Breast epithelium (tissue), 4 donors: Measurements from ENCODE around the gene RNF113B. TPM values are rescaled to one million over a fixed set of nuclear protein-coding genes. Genes with fewer than 3 reads are reported as not detected.

Experiments used
- DNase-seq, 2 donors: peaks; one replicate each; pipeline ENCODE4 v3.0.0-alpha.2; 2019; ENCODE audit warnings: low spot score in 2 of 2
- H3K27ac ChIP-seq, 2 donors: fragments of 200-600 bp; sonication (generic) in 1 of 2; one replicate each; pipeline ENCODE4 v1.5.1; 2016 to 2019; ENCODE audit warnings: mild to moderate bottlenecking in 1 of 2
- H3K27me3 ChIP-seq, 2 donors: fragments of 200-600 bp; sonication (generic) in 1 of 2; one replicate each; pipeline versions ENCODE4 v1.5.1 to v1.6.0; 2017 to 2019; ENCODE audit warnings: control low read depth in 1 of 2, mild to moderate bottlenecking in 1 of 2
- H3K36me3 ChIP-seq: fragments of 200-600 bp; one replicate; pipeline ENCODE4 v1.5.1; 2019
- H3K4me1 ChIP-seq, 2 donors: fragments of 200-600 bp; sonication (generic); one replicate each; pipeline ENCODE4 v1.5.1; 2016 to 2019; ENCODE audit warnings: control low read depth in 1 of 2
- H3K4me3 ChIP-seq, 3 donors: fragments of 200-600 bp; sonication (generic); 1 replicate in 2 of 3; 2 replicates in 1 of 3; pipeline ENCODE4 v1.5.1; 2016 to 2019; ENCODE audit warnings: mild to moderate bottlenecking in 3 of 3, moderate library complexity in 2 of 3
- H3K9me3 ChIP-seq, 2 donors: fragments of 200-600 bp; sonication (generic) in 1 of 2; one replicate each; pipeline ENCODE4 v1.5.1; 2016 to 2019; ENCODE audit warnings: control low read depth in 1 of 2
- POLR2A ChIP-seq: fragments of 450-650 bp; IDR thresholded peaks from one replicate; pipeline ENCODE4 v1.6.1; 2016; ENCODE audit warnings: antibody characterized with exemption, mild to moderate bottlenecking, moderate library complexity
- POLR2AphosphoS5 ChIP-seq, 3 donors: sonication (generic); formaldehyde crosslinking; IDR thresholded peaks; one replicate each; pipeline ENCODE4 v1.6.1; 2017; ENCODE audit warnings: antibody characterized with exemption in 3 of 3
- intact Hi-C: fragments of 100-400 bp; cut with DNase I; formaldehyde crosslinking; loops from one replicate; pipeline ENCODE4 v1.15.1; 2023; ENCODE audit warnings: low total_unique reads
- total RNA-seq, 3 donors: library from RNA; depleted of rRNA; stranded (reverse); fragments of >200 nt; gene quantifications; one replicate each; pipeline ENCODE4 v1.1.0, GENCODE V29; 2016
- TF ChIP-seq, protein P1 (sequence below), 3 donors: fragments of 450-650 bp; IDR thresholded peaks; one replicate each; pipeline ENCODE4 v1.5.1; 2016 to 2017; ENCODE audit warnings: antibody characterized with exemption in 3 of 3, mild to moderate bottlenecking in 3 of 3, moderate library complexity in 3 of 3

The RNF113B gene
- total RNA-seq, 3 donors from 2014 or later: not detected

DNA sequence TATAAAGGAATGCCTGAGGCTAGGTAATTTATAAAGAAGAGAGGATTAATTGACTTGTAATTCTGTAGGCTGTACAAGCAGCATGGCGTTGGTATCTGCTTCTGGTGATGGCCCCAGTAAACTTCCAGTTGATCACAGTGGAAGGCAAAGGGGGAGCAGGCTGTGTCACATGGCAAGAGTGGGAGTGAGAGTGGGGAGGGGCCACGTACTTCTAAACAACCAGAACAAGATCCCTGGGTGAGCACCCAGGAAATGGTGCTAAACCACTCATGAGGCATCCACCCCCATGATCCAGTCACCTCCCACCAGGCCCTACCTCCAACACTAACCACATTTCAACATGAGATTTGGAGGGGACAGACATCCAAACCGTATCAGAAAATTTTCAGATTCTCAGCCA is 3.0 kb upstream of the RNF113B start:
- Histone ChIP-seq H3K27ac (no peak overlapping the region), H3K36me3 (no peaks in the 10 kb centered on the region), H3K27me3 (no peaks in the 10 kb centered on the region), H3K4me1 (peaks cover 0 to 4% of the 10 kb centered on the region in 2 donors), H3K9me3 (no peaks in the 10 kb centered on the region), H3K4me3 (no peak overlapping the region)
- DNase-seq: no peak
- intact Hi-C loops: loop anchor here (10.0 kb wide), 1 partner anchor 1595 kb away; no protein-coding TSS in a partner anchor
- TF ChIP-seq POLR2AphosphoS5 (IDR thresholded peaks at IDR 0.05) (no peak), POLR2A (no peak)
- TF ChIP-seq, protein P1, sequence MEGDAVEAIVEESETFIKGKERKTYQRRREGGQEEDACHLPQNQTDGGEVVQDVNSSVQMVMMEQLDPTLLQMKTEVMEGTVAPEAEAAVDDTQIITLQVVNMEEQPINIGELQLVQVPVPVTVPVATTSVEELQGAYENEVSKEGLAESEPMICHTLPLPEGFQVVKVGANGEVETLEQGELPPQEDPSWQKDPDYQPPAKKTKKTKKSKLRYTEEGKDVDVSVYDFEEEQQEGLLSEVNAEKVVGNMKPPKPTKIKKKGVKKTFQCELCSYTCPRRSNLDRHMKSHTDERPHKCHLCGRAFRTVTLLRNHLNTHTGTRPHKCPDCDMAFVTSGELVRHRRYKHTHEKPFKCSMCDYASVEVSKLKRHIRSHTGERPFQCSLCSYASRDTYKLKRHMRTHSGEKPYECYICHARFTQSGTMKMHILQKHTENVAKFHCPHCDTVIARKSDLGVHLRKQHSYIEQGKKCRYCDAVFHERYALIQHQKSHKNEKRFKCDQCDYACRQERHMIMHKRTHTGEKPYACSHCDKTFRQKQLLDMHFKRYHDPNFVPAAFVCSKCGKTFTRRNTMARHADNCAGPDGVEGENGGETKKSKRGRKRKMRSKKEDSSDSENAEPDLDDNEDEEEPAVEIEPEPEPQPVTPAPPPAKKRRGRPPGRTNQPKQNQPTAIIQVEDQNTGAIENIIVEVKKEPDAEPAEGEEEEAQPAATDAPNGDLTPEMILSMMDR (IDR thresholded peaks at IDR 0.05): no peak

DNA sequence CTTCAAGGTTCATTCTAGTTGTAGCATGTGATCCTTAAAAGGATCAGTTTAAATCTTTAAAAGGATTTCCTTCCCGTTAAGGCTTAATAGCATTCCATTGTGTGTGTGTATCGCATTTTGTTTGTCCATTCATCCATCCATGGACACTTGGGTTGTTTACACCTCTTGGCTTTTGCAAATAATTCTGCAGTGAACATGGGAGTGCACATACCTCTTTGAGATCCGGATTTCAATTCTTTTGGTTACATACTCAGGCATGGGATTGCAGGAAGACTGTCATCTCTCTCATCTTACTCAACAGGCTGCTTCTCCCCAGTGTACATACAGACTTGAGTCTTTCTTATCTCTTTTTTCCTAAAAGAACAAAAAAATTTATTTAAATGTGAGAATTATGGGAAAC is 1.2 kb downstream of the RNF113B start:
- Histone ChIP-seq H3K36me3 (no peaks in the 10 kb centered on the region), H3K4me3 (no peak overlapping the region), H3K4me1 (peaks cover 3 to 36% of the 10 kb centered on the region in 2 donors), H3K27me3 (no peaks in the 10 kb centered on the region), H3K9me3 (no peaks in the 10 kb centered on the region), H3K27ac (peak overlapping the region in 1 of 2 donors; percentile 84)
- DNase-seq: no peak
- TF ChIP-seq, protein P1 (IDR thresholded peaks at IDR 0.05): no peak
- TF ChIP-seq POLR2A: no peak
- TF ChIP-seq POLR2AphosphoS5 (IDR thresholded peaks at IDR 0.05): no peak
- intact Hi-C loops: no loop called here

DNA sequence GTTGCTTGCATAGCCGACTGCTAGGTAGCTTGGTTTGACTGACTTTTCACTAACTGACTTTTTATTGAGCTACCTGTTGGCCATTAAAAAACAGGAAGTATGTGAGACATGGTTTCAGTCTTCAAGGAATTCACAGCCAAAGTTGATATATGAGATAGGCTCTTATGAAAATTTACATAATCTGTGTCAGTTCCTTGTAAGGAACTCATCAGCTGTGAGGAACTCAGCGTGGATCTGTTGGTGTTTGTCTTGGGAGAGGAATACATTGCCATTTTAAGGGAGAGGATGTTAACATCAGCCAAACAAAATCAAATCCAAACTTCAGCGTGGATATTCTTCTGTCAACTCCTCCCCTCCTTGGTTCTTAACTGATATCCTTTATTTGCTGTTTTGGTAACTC is 2.0 kb downstream of the RNF113B start:
- no peak for DNase-seq
- TF ChIP-seq POLR2A: no peak
- TF ChIP-seq POLR2AphosphoS5 (IDR thresholded peaks at IDR 0.05): no peak
- TF ChIP-seq, protein P1 (IDR thresholded peaks at IDR 0.05): no peak
- Histone ChIP-seq H3K27ac (peak overlapping the region; percentile 84 to 92), H3K9me3 (no peaks in the 10 kb centered on the region), H3K27me3 (no peaks in the 10 kb centered on the region), H3K36me3 (no peaks in the 10 kb centered on the region), H3K4me1 (peaks cover 3 to 36% of the 10 kb centered on the region in 2 donors), H3K4me3 (no peak overlapping the region)
- intact Hi-C loops: no loop called here

DNA sequence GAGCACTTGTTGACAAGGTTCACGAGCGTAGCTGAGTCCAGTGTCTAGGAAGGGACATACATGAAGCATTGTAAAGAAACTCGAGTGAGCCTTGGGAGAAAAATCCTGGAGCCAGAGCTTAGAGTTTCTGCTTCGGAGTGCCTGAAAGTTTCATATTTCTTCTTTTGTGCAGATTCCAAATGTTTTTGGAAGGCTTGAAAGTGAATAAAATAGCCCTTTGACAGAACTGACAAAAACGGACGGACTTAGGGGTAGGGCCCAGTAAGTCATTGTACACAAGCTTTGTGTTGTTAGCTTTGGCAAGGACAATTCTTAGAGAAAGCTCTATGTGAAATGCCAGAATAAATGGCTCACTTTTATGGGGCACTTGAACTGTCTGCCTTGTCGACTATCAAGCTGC is 2.8 kb downstream of the RNF113B start:
- intact Hi-C loops: no loop called here
- no peaks in the 10 kb centered on the region for H3K36me3 ChIP-seq
- DNase-seq: no peak
- TF ChIP-seq POLR2A: no peak
- TF ChIP-seq, protein P1 (IDR thresholded peaks at IDR 0.05): no peak
- TF ChIP-seq POLR2AphosphoS5 (IDR thresholded peaks at IDR 0.05): no peak
- peak overlapping the region; percentile 84 to 92 for H3K27ac ChIP-seq
- H3K27me3 ChIP-seq: no peaks in the 10 kb centered on the region
- no peaks in the 10 kb centered on the region for H3K9me3 ChIP-seq
- no peak overlapping the region for H3K4me3 ChIP-seq
- peaks cover 3 to 36% of the 10 kb centered on the region in 2 donors for H3K4me1 ChIP-seq

- Histone ChIP-seq H3K36me3 (no peaks in the 10 kb centered on the region), H3K9me3 (no peaks in the 10 kb centered on the region), H3K4me3 (peak overlapping the region in 1 of 3 donors; percentile 0), H3K27me3 (no peaks in the 10 kb centered on the region), H3K4me1 (peaks cover 3 to 36% of the 10 kb centered on the region in 2 donors), H3K27ac (peak overlapping the region; percentile 84 to 92)
- DNase-seq: no peak
- TF ChIP-seq POLR2AphosphoS5 (IDR thresholded peaks at IDR 0.05): peak; percentile 8 to 41 (median 33)
- no peak for TF ChIP-seq POLR2A
- TF ChIP-seq, protein P1 (IDR thresholded peaks at IDR 0.05): no peak
- intact Hi-C loops: no loop called here
Observed at GRCh38 chr13:98173431-98174152, 3.5 kb downstream of the RNF113B start.
